ENCODE results near the gene CBARP. TPM values are rescaled to one million over a fixed set of nuclear protein-coding genes. Genes with fewer than 3 reads are reported as not detected.
A peak's percentile ranks its signal among the peaks of the same experiment; 100 is the strongest.

Gene CBARP
- total and polyA plus RNA-seq, 2 of the 4 experiments (the other 2 are of a cell fraction) = 0.18 to 3.9 TPM

- ATAC-seq (ENCODE audit: low read depth) = no peak
- H3K9me1 ChIP-seq (ENCODE audit: insufficient read depth, low read length) = peaks cover 8% of the 10 kb centered on the region
- in situ Hi-C loops (cut with MboI; ENCODE audit: low sequenced_read_pairs) = no loop called here
- H2BK20ac ChIP-seq (ENCODE audit: low read depth, low read length) = no peak overlapping the region; the same call in 1 of the 2 replicates
- dilution Hi-C loops (cut with HindIII; ENCODE audit: low sequenced_read_pairs, unreplicated experiment) = no loop called here
- H3K14ac ChIP-seq (replicated peaks; ENCODE audit: low read depth, low read length) = 0 out of 2 replicates have a peak overlapping the region, but pooled peaks have one; percentile 27
- BruUV-seq (replicated peaks) = no TSS peak
- peaks cover 19% of the 10 kb centered on the region for H3K36me3 ChIP-seq (ENCODE audit: control insufficient read depth, insufficient read depth, low read length)
- DNase-seq = peak; percentile 60
- intact Hi-C loops (cut with micrococcal nuclease) = loop anchor here (2.0 kb wide), 1 partner anchor 47 kb away; no protein-coding TSS in a partner anchor
- CTCF ChIA-PET = interaction anchor here (2.2 to 3.5 kb wide), 2 partner anchors 14 to 24 kb away, joined by 11 to 64 read pairs; no protein-coding TSS in a partner anchor
- no peaks in the 10 kb centered on the region for H3K9me3 ChIP-seq (ENCODE audit: control insufficient read depth, insufficient read depth, low read length)
- peaks cover 46% of the 10 kb centered on the region for H4K20me1 ChIP-seq (ENCODE audit: insufficient read depth, low read length)
- H2AK9ac ChIP-seq (replicated peaks; ENCODE audit: low read depth, low read length, poor library complexity) = peak overlapping the region; percentile 98
- H3K79me1 ChIP-seq (ENCODE audit: low read depth in 1 of 2, low read length in 2 of 2) = peaks cover 5 to 63% of the 10 kb centered on the region in 2 experiments; a peak in 3 of 4 replicates
- peak overlapping the region; percentile 90 for H2AFZ ChIP-seq (replicated peaks; ENCODE audit: low read length, poor library complexity)
- H2BK5ac ChIP-seq (ENCODE audit: low read depth, low read length, poor library complexity, severe bottlenecking) = peak overlapping the region; percentile 6
- no peak overlapping the region for H3K56ac ChIP-seq (ENCODE audit: extremely low read depth, insufficient read depth, low read length)
- 0 out of 2 replicates have a peak overlapping the region, but pooled peaks have one; percentile 57 for H2BK120ac ChIP-seq (ENCODE audit: low read depth, low read length)
- H4K91ac ChIP-seq (ENCODE audit: insufficient read depth, low read depth, low read length) = peak overlapping the region; percentile 8; the same call in 1 of the 2 replicates
- H2AK5ac ChIP-seq (ENCODE audit: low read depth, low read length) = peak overlapping the region; percentile 87
- 47% methylated on average over 3 of the region's 35 CpGs; no CpG with 5 or more reads in 1 of the 2 experiments for WGBS, 2 experiments (ENCODE audit: extremely low coverage in 2 of 2, insufficient read length in 1 of 2)
- no peak overlapping the region for H2BK15ac ChIP-seq (ENCODE audit: low read depth, low read length)
- H3K27ac ChIP-seq (ENCODE audit: insufficient read depth, low read length) = peak overlapping the region; percentile 28; the same call in 1 of the 2 replicates
- H3K4me2 ChIP-seq (ENCODE audit: low read depth, low read length) = peak overlapping the region; percentile 85
- no peaks in the 10 kb centered on the region for H3K27me3 ChIP-seq (ENCODE audit: control insufficient read depth, insufficient read depth, low read length)
- 0 out of 2 replicates have a peak overlapping the region, but pooled peaks have one; percentile 61 for H3K4me3 ChIP-seq (ENCODE audit: insufficient read depth, low read depth, low read length)
- peak overlapping the region; percentile 68; the same call in 1 of the 2 replicates for H3K23ac ChIP-seq (ENCODE audit: low read depth, low read length)
- H4K5ac ChIP-seq (ENCODE audit: low read depth, low read length) = no peak overlapping the region
- no peak overlapping the region for H3K9ac ChIP-seq (ENCODE audit: low read depth, low read length)
- H3K18ac ChIP-seq (ENCODE audit: low read depth, low read length) = no peak overlapping the region
- no peak overlapping the region for H4K8ac ChIP-seq (ENCODE audit: low read depth in 2 of 2, low read length in 2 of 2)
- H3K4me1 ChIP-seq (ENCODE audit: control insufficient read depth, insufficient read depth, low read length) = peaks cover 44% of the 10 kb centered on the region
- peak overlapping the region; percentile 47 for H3K4ac ChIP-seq (ENCODE audit: low read depth, low read length)
- POLR2A ChIA-PET (ENCODE audit: unreplicated experiment) = no interaction called here
- TF ChIP-seq CTCF (conservative IDR thresholded peaks at IDR 0.05; ENCODE audit: low read depth, low read length) = no peak
- TF ChIP-seq FOS (IDR thresholded peaks at IDR 0.05; ENCODE audit: low read depth, low read length) = peak; percentile 41
- no peak for TF ChIP-seq RCOR1 (IDR thresholded peaks at IDR 0.05; ENCODE audit: insufficient replicate concordance, low read length)
- no peak for TF ChIP-seq POLR2A (IDR thresholded peaks at IDR 0.05; ENCODE audit: low read depth, low read length)
- no peak for TF ChIP-seq CHD1 (IDR thresholded peaks at IDR 0.05; ENCODE audit: low read depth, low read length)
- TF ChIP-seq MAZ (IDR thresholded peaks at IDR 0.05; ENCODE audit: borderline replicate concordance, low read depth, low read length) = peak; percentile 66; the same call in 1 of the 2 replicates
- no peak for TF ChIP-seq ELK1 (IDR thresholded peaks at IDR 0.05; ENCODE audit: borderline replicate concordance, low read depth, low read length)
- TF ChIP-seq RAD21 (IDR thresholded peaks at IDR 0.05; ENCODE audit: low read length) = no peak
- TF ChIP-seq MAFK (IDR thresholded peaks at IDR 0.05; ENCODE audit: low read depth, low read length) = no peak; the same call in 1 of the 2 replicates
- no peak for TF ChIP-seq NFE2L2 (IDR thresholded peaks at IDR 0.05; ENCODE audit: low read depth, low read length)
- TF ChIP-seq USF2 (IDR thresholded peaks at IDR 0.05; ENCODE audit: low read depth, low read length) = no peak
- TF ChIP-seq RFX5 (IDR thresholded peaks at IDR 0.05; ENCODE audit: low read depth, low read length) = no peak
- TF ChIP-seq BHLHE40 (IDR thresholded peaks at IDR 0.05; ENCODE audit: low read depth, low read length) = 0 out of 2 replicates have a peak, but pooled peaks have one; percentile 14
- TF ChIP-seq CEBPB (IDR thresholded peaks at IDR 0.05; ENCODE audit: low read depth, low read length) = peak; percentile 85
These were observed 29.8 kb upstream of the CBARP start for GRCh38 chr19:1267477-1268225.
